Neural progenitor cell (in vitro differentiated cells): Measurements from ENCODE around the gene SCMH1.

ENCODE experiments used
- CTCF ChIP-seq: fragments of 200-600 bp; sonication (generic); IDR thresholded peaks from 2 replicates; pipeline ENCODE4 v1.5.1; 2017; ENCODE audit warnings: antibody characterized with exemption, mild to moderate bottlenecking
- EZH2phosphoT487 ChIP-seq: fragments of 200-600 bp; sonication (generic); IDR thresholded peaks from 2 replicates; pipeline ENCODE4 v1.6.1; 2017; ENCODE audit warnings: antibody characterized with exemption

GRCh38 chr1:40979241-40980067 is 262.7 kb downstream of the SCMH1 start, which contains the start of gene CTPS1:
- TF ChIP-seq CTCF (peak; percentile 57), EZH2phosphoT487 (no peak)
